OCI-LY3 (cell line): ENCODE results near the gene PODNL1.

Experiments used
- CTCF ChIP-seq: fragments of 200-600, 300-600 bp; sonication (generic); IDR thresholded peaks from 2 replicates; pipeline ENCODE4 v1.5.1; 2014; ENCODE audit warnings: antibody characterized with exemption, low read length, low read depth
- EZH2phosphoT487 ChIP-seq: fragments of 200-600 bp; shearing (Covaris generic); IDR thresholded peaks from 2 replicates; pipeline ENCODE4 v1.6.1; 2018; ENCODE audit warnings: antibody characterized with exemption, mixed run types, low read depth

- TF ChIP-seq CTCF (no peak), EZH2phosphoT487 (no peak)
These were observed 24.9 kb downstream of the PODNL1 start for GRCh38 chr19:13913352-13913751.
